Measurements from ENCODE around the gene FCAMR.

DNA sequence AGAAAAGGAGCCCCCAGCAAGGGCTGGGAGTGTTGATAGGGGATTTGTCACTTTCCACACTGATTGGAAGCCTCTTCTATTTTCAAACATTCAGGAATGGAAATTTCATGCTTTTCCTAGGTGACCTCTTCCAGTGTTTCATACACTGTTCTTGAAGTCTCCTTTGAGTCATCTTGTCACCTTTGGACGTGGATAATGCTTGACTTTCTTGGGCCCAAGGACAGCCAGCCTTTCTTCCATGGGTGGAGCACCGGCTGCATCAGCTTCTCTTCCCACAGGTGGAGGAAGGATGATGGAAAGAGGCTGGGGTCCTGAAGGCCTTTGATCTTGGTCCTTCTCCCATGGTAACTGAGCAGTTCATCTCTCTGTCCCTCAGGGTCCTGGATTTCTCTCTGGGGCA lies 12.1 kb downstream of the FCAMR start:
- TF ChIP-seq, protein P1, sequence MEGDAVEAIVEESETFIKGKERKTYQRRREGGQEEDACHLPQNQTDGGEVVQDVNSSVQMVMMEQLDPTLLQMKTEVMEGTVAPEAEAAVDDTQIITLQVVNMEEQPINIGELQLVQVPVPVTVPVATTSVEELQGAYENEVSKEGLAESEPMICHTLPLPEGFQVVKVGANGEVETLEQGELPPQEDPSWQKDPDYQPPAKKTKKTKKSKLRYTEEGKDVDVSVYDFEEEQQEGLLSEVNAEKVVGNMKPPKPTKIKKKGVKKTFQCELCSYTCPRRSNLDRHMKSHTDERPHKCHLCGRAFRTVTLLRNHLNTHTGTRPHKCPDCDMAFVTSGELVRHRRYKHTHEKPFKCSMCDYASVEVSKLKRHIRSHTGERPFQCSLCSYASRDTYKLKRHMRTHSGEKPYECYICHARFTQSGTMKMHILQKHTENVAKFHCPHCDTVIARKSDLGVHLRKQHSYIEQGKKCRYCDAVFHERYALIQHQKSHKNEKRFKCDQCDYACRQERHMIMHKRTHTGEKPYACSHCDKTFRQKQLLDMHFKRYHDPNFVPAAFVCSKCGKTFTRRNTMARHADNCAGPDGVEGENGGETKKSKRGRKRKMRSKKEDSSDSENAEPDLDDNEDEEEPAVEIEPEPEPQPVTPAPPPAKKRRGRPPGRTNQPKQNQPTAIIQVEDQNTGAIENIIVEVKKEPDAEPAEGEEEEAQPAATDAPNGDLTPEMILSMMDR (conservative IDR thresholded peaks at IDR 0.05), result no peak
- TF ChIP-seq ZFX (IDR thresholded peaks at IDR 0.05), result no peak

All from C4-2B (cell line).